ENCODE data around the gene C3orf52.

DNA sequence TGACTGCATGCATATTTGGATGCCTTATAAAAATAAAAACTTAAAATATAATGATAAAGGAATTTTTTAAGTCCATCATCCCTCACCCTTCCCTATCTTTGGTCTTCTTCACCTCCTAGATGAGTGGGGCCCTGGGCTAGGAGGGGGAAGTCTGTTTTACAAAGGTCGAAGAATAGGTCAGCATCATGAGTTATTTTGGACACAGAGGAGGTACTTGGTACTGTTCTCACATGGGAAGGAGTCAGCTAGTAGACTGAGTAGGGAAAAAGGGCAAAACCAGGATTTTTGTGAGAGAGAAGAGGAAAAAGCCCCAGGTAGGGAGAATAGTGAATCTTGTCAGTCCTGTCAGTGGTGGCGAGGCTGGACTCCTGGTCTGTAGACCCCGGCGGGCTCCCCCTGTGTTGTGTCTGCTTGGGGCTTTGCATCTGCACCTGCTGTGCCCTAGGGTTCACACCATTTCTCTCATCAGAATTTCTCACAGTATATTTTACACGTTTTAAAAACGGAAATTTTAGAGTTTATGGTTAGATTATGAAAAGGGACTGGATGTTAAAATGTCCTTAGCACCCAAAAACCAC is 29.7 kb downstream of the C3orf52 start:
- TF ChIP-seq SUZ12 (IDR thresholded peaks at IDR 0.05; ENCODE audit: extremely low read depth, insufficient read depth, insufficient read length) (no peak), ZNF274 (IDR thresholded peaks at IDR 0.05; ENCODE audit: low read depth, low read length) (no peak), YY1 (IDR thresholded peaks at IDR 0.05; ENCODE audit: insufficient read depth, insufficient read length) (no peak)
